Nephron (organoid): Measurements from ENCODE around the gene HOXA3.

ENCODE experiments used
- H3K27ac Mint-ChIP-seq, 3 experiments: 2 replicates each; pipeline ENCODE4 v1.8.0; 2020; ENCODE audit warnings: mixed read lengths in 3 of 3, mild to moderate bottlenecking in 2 of 3, moderate library complexity in 1 of 3
- H3K27me3 Mint-ChIP-seq: 2 replicates; pipeline ENCODE4 v1.8.0; 2021; ENCODE audit warnings: low read depth, mild to moderate bottlenecking, moderate library complexity, mixed read lengths
- H3K36me3 Mint-ChIP-seq: 2 replicates; pipeline ENCODE4 v1.8.0; 2020; ENCODE audit warnings: low read depth, mixed read lengths
- H3K4me1 Mint-ChIP-seq: 2 replicates; pipeline ENCODE4 v1.8.0; 2020; ENCODE audit warnings: mixed read lengths
- H3K4me3 Mint-ChIP-seq, 3 experiments: 2 replicates each; pipeline ENCODE4 v1.8.0; 2020; ENCODE audit warnings: mild to moderate bottlenecking in 3 of 3, mixed read lengths in 3 of 3, moderate library complexity in 2 of 3
- H3K9me3 Mint-ChIP-seq: 2 replicates; pipeline ENCODE4 v1.8.0; 2020; ENCODE audit warnings: mixed read lengths
- TF ChIP-seq, protein P1 (sequence below), 3 experiments: fragments of 200-600 bp; sonication (generic); IDR thresholded peaks; one replicate each; pipeline ENCODE4 v1.5.0; 2021; ENCODE audit warnings: antibody characterized with exemption in 3 of 3; ENCODE audit not compliant: unreplicated experiment in 3 of 3

Gene HOXA3

GRCh38 chr7:27198871-27199801, 46.8 kb upstream of the HOXA3 start:
- H3K27me3 Mint-ChIP-seq = peaks cover 98% of the 10 kb centered on the region
- peak overlapping the region; percentile 71 to 78 (median 77) for H3K4me3 Mint-ChIP-seq
- no peaks in the 10 kb centered on the region for H3K36me3 Mint-ChIP-seq
- peaks cover 16% of the 10 kb centered on the region for H3K4me1 Mint-ChIP-seq
- H3K27ac Mint-ChIP-seq = no peak overlapping the region
- no peaks in the 10 kb centered on the region for H3K9me3 Mint-ChIP-seq
- TF ChIP-seq, protein P1, sequence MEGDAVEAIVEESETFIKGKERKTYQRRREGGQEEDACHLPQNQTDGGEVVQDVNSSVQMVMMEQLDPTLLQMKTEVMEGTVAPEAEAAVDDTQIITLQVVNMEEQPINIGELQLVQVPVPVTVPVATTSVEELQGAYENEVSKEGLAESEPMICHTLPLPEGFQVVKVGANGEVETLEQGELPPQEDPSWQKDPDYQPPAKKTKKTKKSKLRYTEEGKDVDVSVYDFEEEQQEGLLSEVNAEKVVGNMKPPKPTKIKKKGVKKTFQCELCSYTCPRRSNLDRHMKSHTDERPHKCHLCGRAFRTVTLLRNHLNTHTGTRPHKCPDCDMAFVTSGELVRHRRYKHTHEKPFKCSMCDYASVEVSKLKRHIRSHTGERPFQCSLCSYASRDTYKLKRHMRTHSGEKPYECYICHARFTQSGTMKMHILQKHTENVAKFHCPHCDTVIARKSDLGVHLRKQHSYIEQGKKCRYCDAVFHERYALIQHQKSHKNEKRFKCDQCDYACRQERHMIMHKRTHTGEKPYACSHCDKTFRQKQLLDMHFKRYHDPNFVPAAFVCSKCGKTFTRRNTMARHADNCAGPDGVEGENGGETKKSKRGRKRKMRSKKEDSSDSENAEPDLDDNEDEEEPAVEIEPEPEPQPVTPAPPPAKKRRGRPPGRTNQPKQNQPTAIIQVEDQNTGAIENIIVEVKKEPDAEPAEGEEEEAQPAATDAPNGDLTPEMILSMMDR (IDR thresholded peaks at IDR 0.05; ENCODE audit: unreplicated experiment in 3 of 3) = no peak

- Mint-ChIP-seq H3K27me3 (peaks cover 98% of the 10 kb centered on the region), H3K4me1 (peaks cover 20% of the 10 kb centered on the region), H3K4me3 (peak overlapping the region in 2 of 3 experiments; percentile 6 to 30), H3K9me3 (no peaks in the 10 kb centered on the region), H3K27ac (no peak overlapping the region), H3K36me3 (no peaks in the 10 kb centered on the region)
- TF ChIP-seq, protein P1 (IDR thresholded peaks at IDR 0.05; ENCODE audit: unreplicated experiment in 3 of 3) = no peak
Observed at GRCh38 chr7:27198138-27198841, 45.9 kb upstream of the HOXA3 start.

DNA sequence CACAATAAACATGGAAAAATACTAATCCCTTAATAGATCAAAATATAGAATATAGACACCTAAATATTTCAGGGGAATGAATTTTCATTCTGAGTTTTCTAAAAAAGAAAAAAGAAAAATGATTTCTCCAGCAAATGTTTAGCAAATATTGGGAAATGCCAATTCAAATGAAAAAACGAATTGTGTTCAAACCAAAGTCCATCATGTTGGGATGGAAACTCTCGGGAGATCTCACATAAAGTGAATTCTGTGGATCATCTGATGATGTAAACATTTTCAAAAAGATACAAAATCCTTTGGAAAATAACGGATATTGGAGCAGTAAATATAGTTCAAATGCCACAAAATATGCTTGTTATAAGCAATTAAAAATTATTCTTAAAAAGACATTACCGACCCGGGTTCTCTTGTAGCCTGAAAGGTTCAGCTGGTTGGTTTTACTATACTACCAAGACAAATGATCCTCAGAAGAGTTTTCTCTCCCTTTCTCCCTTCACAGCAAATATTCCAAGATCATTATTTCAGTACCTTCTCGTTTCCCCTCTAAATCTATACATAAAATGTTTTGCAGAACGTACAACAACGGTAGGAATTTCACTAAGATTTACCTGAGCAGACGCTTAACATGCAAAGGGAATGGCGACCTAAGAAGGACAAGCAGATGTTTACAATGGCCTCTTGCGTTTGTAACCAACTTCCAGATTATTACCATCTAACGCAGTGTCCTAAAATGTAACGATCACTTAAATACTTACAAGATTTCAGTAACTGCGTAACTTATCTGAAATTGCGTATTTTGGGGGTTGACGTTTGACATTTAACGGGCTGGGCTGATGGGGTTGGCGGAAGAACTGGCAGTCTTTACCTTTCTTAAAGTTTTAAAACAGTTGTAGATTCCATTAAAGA, 45.0 kb upstream of the HOXA3 start:
- no peak overlapping the region for H3K4me3 Mint-ChIP-seq
- H3K27me3 Mint-ChIP-seq = peaks cover 98% of the 10 kb centered on the region
- TF ChIP-seq, protein P1 (IDR thresholded peaks at IDR 0.05; ENCODE audit: unreplicated experiment in 3 of 3) = no peak
- no peaks in the 10 kb centered on the region for H3K36me3 Mint-ChIP-seq
- no peaks in the 10 kb centered on the region for H3K9me3 Mint-ChIP-seq
- no peak overlapping the region for H3K27ac Mint-ChIP-seq
- peaks cover 22% of the 10 kb centered on the region for H3K4me1 Mint-ChIP-seq

DNA sequence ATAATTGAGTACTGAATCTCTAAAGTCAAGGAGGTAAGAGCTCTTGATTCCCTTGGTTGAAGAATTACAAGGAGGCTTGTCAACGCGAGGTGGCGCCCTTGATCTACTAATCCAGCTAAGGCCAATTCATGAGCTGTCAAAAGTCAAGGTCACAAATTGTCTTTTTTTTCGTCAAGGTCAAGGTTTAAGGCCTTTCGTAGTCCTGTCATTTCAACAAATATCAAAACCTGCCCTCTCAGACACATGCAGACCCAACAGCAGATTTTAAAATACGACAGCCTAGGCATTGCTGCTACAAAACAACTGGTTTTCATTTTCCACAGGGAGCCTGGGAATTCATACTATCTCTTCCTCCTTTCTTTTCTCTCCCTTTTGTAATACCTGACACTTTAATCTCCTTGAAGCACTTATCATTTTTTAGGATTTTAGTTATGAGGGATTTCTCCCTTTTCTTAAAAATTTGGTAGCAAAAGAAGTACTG, 43.9 kb upstream of the HOXA3 start:
- peaks cover 98% of the 10 kb centered on the region for H3K27me3 Mint-ChIP-seq
- TF ChIP-seq, protein P1 (IDR thresholded peaks at IDR 0.05; ENCODE audit: unreplicated experiment in 3 of 3) = peak; percentile 86 to 89 (median 89)
- peaks cover 20% of the 10 kb centered on the region for H3K4me1 Mint-ChIP-seq
- H3K36me3 Mint-ChIP-seq = no peaks in the 10 kb centered on the region
- H3K27ac Mint-ChIP-seq = no peak overlapping the region
- no peaks in the 10 kb centered on the region for H3K9me3 Mint-ChIP-seq
- H3K4me3 Mint-ChIP-seq = no peak overlapping the region

GRCh38 chr7:27194686-27195379, 42.5 kb upstream of the HOXA3 start:
- H3K4me1 Mint-ChIP-seq = peaks cover 17% of the 10 kb centered on the region
- no peaks in the 10 kb centered on the region for H3K36me3 Mint-ChIP-seq
- H3K27me3 Mint-ChIP-seq = peaks cover 98% of the 10 kb centered on the region
- H3K9me3 Mint-ChIP-seq = no peaks in the 10 kb centered on the region
- H3K4me3 Mint-ChIP-seq = no peak overlapping the region
- H3K27ac Mint-ChIP-seq = no peak overlapping the region
- TF ChIP-seq, protein P1 (IDR thresholded peaks at IDR 0.05; ENCODE audit: unreplicated experiment in 3 of 3) = no peak
